Spleen (tissue), 7 donors: ENCODE data around the gene GLRX3.
"Not testable (repeated sequence)": the region's sequence is repeated elsewhere in the genome, so short reads cannot be mapped to it uniquely, and the experiment has no call there.

Source experiments
- CTCF ChIP-seq, 11 experiments: fragments of 200-600 bp in 7 of 11; fragments of 450-650 bp in 4 of 11; sonication (generic) in 4 of 11; IDR thresholded peaks in 8 of 11; conservative IDR thresholded peaks in 3 of 11; 1 replicate in 7 of 11; 2 replicates in 4 of 11; pipeline versions ENCODE4 v1.4.0 to v1.8.0; 2016 to 2021; ENCODE audit warnings: antibody characterized with exemption in 11 of 11, inconsistent platforms in 4 of 11, mild to moderate bottlenecking in 1 of 11
- POLR2A ChIP-seq, 3 donors: fragments of 450-650 bp; IDR thresholded peaks; one replicate each; pipeline ENCODE4 v1.5.1; 2017; ENCODE audit warnings: antibody characterized with exemption in 3 of 3, mild to moderate bottlenecking in 1 of 3
- donor health status: DM: no; HTN: no; CAD: no; lungs with moderate emphysema.
- donor health status: DM: no; HTN: no; CAD: no.
- donor health status: DM: no; HTN: no; CAD: no.

DNA sequence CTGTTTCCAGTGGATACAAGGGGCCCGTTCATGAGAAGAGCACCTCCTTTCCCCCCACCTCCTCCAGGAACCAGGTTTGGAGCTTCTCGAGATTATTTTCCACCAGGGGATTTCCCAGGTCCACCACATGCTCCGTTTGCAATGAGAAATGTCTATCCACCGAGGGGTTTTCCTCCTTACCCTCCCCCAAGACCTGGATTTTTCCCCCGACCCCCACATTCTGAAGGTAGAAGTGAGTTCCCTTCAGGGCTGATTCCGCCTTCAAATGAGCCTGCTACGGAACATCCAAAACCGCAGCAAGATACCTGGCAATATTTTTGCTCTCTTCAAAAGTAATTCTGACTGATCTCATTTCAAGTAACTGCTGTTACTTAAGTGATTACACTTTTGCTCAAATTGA, 28.0 kb upstream of the GLRX3 start:
- TF ChIP-seq CTCF (IDR thresholded peaks at IDR 0.05 in 8 of 11, conservative IDR thresholded peaks at IDR 0.05 in 3 of 11); POLR2A (IDR thresholded peaks at IDR 0.05): not testable (repeated sequence)
